GM19035 (cell line): ENCODE results near the gene IMPA2.

ENCODE experiments used
- ATAC-seq: cut with Tn5 transposase; IDR thresholded peaks from one replicate; pipeline ENCODE4 v1.9.1; 2021; ENCODE audit not compliant: unreplicated experiment

IMPA2 gene

DNA sequence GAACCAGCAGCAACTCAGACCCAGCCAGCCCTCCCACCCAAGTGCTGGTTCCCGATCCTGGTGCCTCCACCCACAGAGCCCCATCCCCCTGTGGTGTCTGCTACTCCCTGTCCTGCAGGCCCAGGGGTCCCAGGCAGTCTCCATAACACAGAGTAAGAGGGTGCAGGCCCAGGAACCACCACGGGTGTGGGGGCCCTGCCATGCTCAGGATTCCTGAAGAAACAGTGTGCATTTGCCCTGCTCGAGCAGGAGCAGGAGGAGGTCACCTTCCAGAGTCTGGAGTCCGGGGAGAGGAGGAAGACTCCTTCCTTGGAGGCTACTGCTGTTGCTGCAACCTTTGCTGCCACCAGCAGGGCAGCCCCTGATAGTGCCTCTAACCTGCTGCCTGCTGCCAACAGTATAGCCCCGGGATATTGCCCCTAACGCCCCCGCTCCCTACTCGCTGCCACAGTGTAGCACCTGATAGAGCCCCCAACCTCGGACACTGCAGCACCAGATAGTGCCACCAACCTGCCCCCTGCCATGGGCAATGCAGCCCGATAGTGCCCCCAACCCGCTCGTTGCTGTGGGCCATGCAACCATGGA lies 65.5 kb downstream of the IMPA2 start:
- no peak for ATAC-seq

- ATAC-seq, result no peak
These were observed 66.9 kb downstream of the IMPA2 start for GRCh38 chr18:12048010-12048826.

DNA sequence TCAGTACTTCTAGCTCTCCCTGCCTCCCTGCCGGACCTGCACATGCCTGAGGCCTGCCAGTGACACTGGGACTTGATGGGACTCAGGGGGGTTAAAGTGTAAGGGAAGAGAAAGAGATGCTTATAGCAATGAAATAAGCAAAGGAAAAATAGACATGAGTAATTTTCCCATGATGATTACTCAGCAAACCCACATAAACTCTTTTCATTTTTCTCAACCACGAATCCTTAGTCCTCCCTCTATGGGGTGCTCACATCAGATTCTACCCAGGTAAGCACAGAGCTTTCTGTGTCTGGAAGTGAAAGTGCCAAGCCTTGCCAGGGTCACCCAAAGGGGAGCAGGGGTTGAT lies 67.5 kb downstream of the IMPA2 start:
- no peak for ATAC-seq

DNA sequence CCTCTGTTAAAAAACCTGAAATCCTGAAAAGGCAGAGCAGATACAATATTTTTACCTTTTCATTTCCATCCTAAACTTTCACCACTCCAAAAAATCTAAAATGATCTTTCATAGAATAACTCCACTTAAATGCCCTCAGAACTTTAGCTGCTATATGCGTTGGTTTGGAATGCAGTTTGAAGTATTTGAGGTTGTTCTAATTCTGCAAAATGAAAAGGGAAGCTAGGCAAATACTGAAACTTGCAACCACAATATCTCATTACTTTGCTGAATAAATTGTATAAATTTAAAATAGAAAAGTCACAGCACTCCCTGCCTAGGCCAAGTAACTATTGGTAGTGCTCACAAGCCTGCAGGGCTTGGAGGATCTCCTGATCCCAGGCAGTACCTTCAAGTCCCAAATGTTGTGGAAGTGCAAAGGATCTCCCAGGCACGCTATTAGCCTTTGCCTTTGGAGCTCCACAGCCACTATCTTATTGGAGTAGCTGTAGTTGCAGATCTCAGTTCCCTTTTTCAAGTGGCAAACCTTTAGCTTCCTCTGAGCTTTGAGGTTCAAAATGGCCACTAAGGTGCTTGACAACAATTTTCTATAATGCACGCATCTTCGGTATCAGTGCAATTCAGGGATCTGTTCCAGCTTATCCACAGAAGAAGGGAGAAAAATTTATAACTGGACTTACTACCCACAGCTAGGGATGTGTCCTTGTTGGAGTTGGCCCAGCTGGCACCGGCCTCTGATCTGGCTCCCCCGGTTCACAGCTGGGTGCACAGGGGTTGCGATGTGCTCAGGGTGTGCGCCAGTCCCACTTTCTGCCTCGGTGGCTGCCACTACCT lies 68.9 kb downstream of the IMPA2 start:
- peak; percentile 90 for ATAC-seq

DNA sequence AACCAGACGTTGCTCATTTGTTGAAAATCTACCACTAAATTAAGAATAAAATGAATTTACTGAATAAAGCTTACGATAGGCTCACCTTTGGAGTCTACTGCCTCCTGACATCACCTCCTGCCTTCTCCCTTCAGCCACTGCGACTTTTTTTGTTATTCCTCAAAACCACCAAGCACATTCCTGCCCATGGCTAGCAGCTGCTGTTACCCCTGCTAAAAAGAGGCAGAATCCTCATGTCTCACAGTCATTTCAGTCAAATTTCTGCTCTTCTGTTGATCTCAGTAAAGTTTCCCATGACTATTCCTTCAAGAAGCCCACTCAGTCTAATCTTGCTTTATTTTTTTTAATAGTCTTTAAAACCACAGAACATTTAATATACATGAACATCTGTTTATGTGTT lies 71.6 kb downstream of the IMPA2 start:
- ATAC-seq, result no peak

DNA sequence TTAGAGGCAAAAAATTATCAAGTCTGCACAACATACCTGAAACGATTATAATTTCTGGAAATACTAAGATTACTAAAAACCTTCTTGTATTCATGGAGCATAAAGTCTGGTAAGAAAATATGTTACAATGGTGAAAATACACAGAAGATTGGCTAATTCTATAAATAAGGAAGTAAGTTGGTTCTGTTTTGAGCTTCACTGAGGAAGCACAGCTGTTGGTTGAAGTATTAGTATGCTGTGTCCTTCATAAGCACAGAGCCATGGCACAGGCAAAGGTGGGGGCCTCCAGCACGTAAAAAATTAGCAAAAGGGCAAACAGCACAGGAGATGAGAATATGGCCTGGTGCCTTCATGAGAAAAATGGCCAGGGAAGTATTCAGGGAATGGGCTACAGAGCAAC lies 72.0 kb downstream of the IMPA2 start:
- ATAC-seq, result no peak

GRCh38 chr18:12056034-12056883 lies 75.0 kb downstream of the IMPA2 start:
- no peak for ATAC-seq

GRCh38 chr18:12056884-12057402 lies 75.6 kb downstream of the IMPA2 start:
- no peak for ATAC-seq

- ATAC-seq, result no peak
These were observed 76.2 kb downstream of the IMPA2 start for GRCh38 chr18:12057419-12058039.

- ATAC-seq, result no peak
These were observed 78.3 kb downstream of the IMPA2 start for GRCh38 chr18:12059334-12060181.

GRCh38 chr18:12060182-12060870 lies 79.0 kb downstream of the IMPA2 start:
- ATAC-seq, result no peak

DNA sequence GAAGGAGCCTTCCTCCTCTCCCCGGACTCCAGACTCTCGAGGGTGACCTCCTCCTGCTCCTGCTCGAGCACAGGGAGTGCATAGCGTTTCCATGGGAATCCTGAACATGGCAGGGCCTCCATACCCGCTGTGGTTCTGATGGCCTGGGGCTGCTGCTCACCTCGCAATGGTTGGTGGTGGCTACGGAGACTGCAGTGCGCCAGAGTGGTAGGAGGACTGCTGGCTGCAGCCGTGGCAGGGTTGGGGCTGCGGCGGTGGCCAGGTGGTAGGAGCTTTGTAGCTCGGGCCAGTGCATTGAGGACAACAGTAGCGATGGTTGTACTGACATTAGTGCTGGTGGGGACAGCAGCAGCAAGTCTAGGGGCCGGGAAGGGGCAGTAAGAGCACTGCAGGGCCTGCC lies 80.4 kb downstream of the IMPA2 start:
- no peak for ATAC-seq

DNA sequence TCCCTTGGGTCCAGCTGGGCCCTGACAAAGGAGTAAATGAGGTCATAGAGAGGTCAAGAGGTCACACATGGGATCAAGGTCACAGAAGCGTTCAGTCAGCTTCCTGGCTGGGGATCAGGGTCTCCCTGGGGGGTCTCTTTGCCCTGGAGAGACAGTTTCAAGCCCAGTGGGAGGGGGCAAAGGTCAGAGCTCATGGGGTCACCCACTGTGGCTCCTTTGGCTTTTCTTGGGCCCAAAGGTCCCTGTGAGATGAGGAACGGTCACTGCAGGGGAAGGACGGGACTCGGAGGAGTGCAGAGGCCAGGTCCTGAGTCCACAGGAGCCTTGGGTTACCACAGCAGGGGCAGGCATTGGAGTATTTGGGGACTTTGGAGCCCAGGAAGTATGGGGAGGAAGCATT lies 81.7 kb downstream of the IMPA2 start:
- no peak for ATAC-seq

DNA sequence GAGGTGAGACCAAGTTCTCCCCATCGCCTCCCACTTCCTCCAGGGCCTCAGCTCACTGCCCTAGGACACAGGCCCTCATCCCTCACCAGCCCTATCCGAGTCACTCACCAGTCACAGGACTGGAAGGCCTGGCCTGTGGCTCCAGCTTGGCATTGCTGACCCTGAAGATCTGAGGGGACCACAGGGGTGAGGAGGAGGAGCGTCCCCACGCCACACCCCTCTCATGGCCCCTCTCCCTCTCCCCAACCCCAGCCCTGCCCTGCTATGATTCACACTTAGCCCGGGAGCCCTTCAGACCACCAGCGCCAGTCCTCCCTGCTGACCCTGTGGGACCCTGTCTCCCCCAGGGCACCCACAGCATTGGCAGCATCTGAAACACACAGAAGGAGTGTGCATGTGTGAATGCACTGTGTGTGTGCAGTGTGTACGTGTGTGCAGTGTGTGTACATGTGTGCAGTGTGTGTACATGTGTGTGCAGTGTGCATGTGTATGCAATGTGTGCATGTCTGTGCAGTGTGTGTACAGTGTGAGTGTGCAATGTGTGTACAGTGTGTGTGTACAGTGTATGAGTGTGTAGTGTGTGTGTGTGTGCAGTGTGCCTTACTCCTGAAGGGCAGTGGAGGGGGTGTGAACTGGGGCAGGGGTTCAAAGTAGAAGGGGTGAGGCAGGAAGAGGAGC lies 82.9 kb downstream of the IMPA2 start:
- ATAC-seq, result no peak

DNA sequence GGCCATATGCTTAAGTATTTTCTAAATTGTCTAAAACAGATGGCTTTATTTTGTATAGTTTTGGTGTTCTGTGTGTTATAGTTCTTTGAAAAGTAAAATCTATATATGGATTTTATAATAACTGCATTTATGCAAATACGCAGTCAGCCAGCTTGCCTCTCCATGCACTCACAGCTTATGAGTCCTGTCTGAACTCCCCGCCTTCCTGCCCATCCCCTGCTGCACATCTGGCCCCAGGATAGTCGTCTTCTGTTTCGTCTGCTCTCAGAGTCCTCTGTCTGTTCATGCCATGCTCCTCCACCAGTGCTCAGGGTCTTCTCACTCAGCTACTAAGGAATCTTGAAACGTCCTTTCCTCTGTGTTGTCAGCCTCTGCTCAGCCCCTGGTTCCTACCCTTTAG lies 84.1 kb downstream of the IMPA2 start:
- ATAC-seq, result no peak

- no peak for ATAC-seq
These were observed 85.7 kb downstream of the IMPA2 start for GRCh38 chr18:12066910-12067511.

- no peak for ATAC-seq
These were observed 86.4 kb downstream of the IMPA2 start for GRCh38 chr18:12067671-12068070.
